Measurements from ENCODE around the gene SPEF2.

SPEF2 gene

DNA sequence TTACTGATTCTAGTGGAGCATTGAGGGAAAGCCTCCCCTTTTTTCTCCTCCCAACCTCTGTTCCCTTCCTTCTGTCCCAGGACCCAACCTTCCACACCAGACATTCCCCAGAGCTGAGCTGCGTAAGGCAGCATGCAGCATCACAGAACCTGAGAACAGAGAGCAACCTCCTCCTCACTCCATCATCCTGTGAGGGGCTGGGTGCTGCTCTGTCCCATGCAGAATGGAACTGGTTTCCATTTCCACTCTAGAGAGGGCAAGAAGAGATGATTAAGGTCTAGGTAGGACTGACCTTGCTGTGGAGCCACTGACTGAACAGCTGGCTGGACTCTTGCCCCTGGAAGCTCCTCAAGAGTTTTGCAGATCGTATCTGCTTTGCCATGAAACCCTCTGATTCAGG lies 208.9 kb downstream of the SPEF2 start:
- Histone ChIP-seq H3K36me3 (no peaks in the 10 kb centered on the region), H3K4me1 (no peaks in the 10 kb centered on the region), H3K27me3 (no peaks in the 10 kb centered on the region), H3K4me3 (no peak overlapping the region), H3K27ac (no peak overlapping the region), H3K9me3 (no peaks in the 10 kb centered on the region)
- no peak for DNase-seq
- intact Hi-C loops (cut with DNase I; ENCODE audit: low total_unique reads): no loop called here
- TF ChIP-seq, protein P1, sequence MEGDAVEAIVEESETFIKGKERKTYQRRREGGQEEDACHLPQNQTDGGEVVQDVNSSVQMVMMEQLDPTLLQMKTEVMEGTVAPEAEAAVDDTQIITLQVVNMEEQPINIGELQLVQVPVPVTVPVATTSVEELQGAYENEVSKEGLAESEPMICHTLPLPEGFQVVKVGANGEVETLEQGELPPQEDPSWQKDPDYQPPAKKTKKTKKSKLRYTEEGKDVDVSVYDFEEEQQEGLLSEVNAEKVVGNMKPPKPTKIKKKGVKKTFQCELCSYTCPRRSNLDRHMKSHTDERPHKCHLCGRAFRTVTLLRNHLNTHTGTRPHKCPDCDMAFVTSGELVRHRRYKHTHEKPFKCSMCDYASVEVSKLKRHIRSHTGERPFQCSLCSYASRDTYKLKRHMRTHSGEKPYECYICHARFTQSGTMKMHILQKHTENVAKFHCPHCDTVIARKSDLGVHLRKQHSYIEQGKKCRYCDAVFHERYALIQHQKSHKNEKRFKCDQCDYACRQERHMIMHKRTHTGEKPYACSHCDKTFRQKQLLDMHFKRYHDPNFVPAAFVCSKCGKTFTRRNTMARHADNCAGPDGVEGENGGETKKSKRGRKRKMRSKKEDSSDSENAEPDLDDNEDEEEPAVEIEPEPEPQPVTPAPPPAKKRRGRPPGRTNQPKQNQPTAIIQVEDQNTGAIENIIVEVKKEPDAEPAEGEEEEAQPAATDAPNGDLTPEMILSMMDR (IDR thresholded peaks at IDR 0.05): no peak

DNA sequence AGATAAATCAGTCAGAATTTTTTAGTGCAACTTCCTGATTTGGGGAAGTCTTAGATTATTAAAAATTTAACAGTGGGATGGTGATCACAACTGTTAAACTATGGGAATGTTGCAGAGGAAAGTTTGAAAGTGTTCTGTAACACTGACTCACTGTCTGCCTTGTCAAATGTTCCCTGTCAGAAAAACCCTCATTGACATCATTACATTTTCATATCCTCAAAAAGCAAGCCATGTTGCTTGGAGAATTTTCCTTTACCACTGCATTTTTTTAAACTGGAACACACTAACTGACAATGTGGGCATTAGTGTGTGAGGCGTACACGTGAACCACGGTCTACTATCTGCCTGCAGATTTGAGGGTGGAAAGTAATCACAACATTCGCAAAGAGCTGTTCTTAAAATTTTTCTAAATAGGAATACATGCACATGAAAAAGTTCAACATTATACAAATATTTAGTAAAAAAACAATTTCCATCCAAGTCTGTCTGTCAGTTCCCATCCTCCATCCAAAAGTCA lies 210.5 kb downstream of the SPEF2 start:
- H3K9me3 ChIP-seq: no peaks in the 10 kb centered on the region
- no peak overlapping the region for H3K27ac ChIP-seq
- TF ChIP-seq, protein P1 (IDR thresholded peaks at IDR 0.05): no peak
- no peak overlapping the region for H3K4me3 ChIP-seq
- no peaks in the 10 kb centered on the region for H3K4me1 ChIP-seq
- no peaks in the 10 kb centered on the region for H3K36me3 ChIP-seq
- H3K27me3 ChIP-seq: no peaks in the 10 kb centered on the region
- no peak for DNase-seq
- intact Hi-C loops (cut with DNase I; ENCODE audit: low total_unique reads): no loop called here

DNA sequence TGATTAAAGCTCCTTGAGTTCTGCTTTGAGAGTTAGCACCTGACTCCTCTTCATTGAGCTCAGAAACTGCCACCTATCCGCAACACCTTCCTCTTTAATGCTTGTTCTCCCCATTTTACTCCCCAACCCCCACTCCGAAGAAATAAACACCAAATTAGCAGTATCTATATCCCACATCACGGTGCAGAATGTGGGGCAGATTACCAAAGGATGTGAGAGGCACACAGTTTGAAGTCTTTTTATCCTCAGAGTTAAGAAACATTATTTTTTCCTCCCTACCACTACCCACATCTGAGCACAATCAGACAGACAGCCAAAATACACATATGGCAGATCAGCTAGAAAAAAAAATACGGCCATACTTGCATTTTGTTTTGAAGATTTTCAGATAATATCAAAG lies 212.9 kb downstream of the SPEF2 start:
- DNase-seq: no peak
- Histone ChIP-seq H3K4me1 (no peaks in the 10 kb centered on the region), H3K27ac (no peak overlapping the region), H3K36me3 (no peaks in the 10 kb centered on the region), H3K27me3 (no peaks in the 10 kb centered on the region), H3K4me3 (no peak overlapping the region), H3K9me3 (no peaks in the 10 kb centered on the region)
- intact Hi-C loops (cut with DNase I; ENCODE audit: low total_unique reads): no loop called here
- TF ChIP-seq, protein P1 (IDR thresholded peaks at IDR 0.05): no peak

DNA sequence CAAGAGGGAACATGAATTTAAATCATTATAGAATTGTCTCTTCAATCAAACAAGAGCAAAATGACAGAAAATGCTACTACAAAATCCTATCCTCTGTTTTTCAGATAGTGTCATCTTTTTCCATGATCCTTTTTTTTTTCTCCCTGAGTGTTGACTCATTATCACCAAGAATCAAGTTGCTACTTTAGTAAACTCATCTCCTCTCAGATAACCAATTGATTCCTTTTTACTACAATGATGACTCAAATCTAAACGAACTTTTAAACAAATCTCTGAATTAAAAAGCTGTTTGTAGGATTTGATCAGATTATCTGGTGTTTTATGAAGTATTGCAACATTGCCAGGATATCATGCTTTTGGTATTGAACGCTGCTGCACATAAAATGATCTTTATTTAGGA lies 215.1 kb downstream of the SPEF2 start:
- H3K4me3 ChIP-seq: no peak overlapping the region
- intact Hi-C loops (cut with DNase I; ENCODE audit: low total_unique reads): no loop called here
- H3K27me3 ChIP-seq: no peaks in the 10 kb centered on the region
- no peaks in the 10 kb centered on the region for H3K9me3 ChIP-seq
- DNase-seq: no peak
- H3K27ac ChIP-seq: no peak overlapping the region
- TF ChIP-seq, protein P1 (IDR thresholded peaks at IDR 0.05): no peak
- H3K36me3 ChIP-seq: no peaks in the 10 kb centered on the region
- H3K4me1 ChIP-seq: no peaks in the 10 kb centered on the region

DNA sequence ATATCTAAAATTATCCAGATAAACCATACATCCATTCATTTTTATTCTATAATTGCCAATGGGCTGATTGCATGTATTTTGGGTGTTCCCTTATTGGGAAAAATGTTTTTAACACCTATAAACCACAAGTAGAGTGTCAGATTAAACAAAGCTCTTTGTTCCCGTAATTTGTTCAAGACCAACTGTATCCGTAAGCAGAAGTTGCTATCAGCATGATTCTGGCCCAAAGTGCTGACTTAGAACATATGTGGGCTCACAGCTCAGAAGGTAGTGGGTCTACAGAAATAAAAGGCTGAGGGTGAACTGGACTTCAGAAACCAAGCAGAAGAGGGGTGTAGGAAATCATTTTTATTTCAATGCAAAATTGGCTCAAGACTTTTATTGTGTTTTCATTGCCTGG lies 215.6 kb downstream of the SPEF2 start:
- TF ChIP-seq, protein P1 (IDR thresholded peaks at IDR 0.05): no peak
- Histone ChIP-seq H3K9me3 (no peaks in the 10 kb centered on the region), H3K4me1 (no peaks in the 10 kb centered on the region), H3K36me3 (no peaks in the 10 kb centered on the region), H3K4me3 (no peak overlapping the region), H3K27me3 (no peaks in the 10 kb centered on the region), H3K27ac (no peak overlapping the region)
- intact Hi-C loops (cut with DNase I; ENCODE audit: low total_unique reads): no loop called here
- no peak for DNase-seq
